Measurements from ENCODE around the gene HPRT1. TPM values are rescaled to one million over a fixed set of nuclear protein-coding genes. Genes with fewer than 3 reads are reported as not detected.

The HPRT1 gene
- total and polyA plus RNA-seq, 10 donors, result 14.9 to 46.0 (median 25.0) TPM

DNA sequence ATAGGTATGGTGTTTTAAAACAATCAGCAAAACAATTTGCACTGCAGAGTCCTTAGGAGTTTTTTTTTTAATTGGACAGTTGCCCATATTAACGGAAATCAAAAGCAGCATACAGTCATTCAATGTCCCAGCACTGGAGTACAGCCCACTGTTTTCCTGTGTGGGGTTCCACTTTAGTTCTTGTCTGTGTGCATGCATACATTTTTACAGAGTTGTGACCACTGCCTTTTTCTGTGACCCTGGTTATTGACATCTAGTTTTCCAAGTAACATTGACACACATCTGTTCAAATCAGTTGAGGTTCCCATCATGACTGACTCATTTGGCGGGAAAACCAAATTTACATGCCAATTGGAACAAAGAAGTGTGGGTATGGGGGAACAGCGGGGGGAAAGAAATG is 83.3 kb downstream of the HPRT1 start:
- no peak for DNase-seq
- Histone ChIP-seq H3K4me1 (peaks cover 0 to 43% (median 6%) of the 10 kb centered on the region in 6 donors), H3K27ac (peak overlapping the region in 1 of 8 donors; percentile 1), H3K36me3 (peaks cover 0 to 7% (median 0%) of the 10 kb centered on the region in 6 donors), H3K27me3 (replicated peaks in 1 of 7) (peaks cover 0 to 50% (median 35%) of the 10 kb centered on the region in 7 donors), H3K4me3 (no peak overlapping the region), H3K9me3 (no peaks in the 10 kb centered on the region)
- 43 to 75% (median 72%) methylated on average over 3 of the region's 3 CpGs for WGBS, 5 donors
- no peak for TF ChIP-seq POLR2AphosphoS5 (IDR thresholded peaks at IDR 0.05)
- TF ChIP-seq, protein P1, sequence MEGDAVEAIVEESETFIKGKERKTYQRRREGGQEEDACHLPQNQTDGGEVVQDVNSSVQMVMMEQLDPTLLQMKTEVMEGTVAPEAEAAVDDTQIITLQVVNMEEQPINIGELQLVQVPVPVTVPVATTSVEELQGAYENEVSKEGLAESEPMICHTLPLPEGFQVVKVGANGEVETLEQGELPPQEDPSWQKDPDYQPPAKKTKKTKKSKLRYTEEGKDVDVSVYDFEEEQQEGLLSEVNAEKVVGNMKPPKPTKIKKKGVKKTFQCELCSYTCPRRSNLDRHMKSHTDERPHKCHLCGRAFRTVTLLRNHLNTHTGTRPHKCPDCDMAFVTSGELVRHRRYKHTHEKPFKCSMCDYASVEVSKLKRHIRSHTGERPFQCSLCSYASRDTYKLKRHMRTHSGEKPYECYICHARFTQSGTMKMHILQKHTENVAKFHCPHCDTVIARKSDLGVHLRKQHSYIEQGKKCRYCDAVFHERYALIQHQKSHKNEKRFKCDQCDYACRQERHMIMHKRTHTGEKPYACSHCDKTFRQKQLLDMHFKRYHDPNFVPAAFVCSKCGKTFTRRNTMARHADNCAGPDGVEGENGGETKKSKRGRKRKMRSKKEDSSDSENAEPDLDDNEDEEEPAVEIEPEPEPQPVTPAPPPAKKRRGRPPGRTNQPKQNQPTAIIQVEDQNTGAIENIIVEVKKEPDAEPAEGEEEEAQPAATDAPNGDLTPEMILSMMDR (IDR thresholded peaks at IDR 0.05 in 8 of 11, conservative IDR thresholded peaks at IDR 0.05 in 3 of 11), result no peak
- TF ChIP-seq POLR2A (IDR thresholded peaks at IDR 0.05), result no peak
- intact Hi-C loops (cut with DNase I; ENCODE audit: low total_unique reads), result no loop called here

DNA sequence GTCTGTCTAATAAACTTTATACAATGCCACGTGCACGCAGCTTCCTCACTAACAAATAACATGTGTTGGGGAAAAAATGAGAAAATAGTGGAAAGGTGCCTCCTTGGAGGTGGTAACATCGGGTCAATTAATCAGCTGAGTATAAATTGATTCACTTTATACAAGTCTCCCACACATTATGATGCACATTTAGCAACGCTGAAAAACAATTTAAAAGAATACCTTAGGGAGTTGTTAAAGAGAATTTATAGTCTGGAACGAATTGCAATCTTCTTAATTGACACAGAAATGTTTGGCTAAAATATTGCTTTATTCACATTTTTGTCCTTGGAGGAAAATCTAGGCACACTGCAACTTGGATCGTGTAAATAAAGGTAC is 84.2 kb downstream of the HPRT1 start:
- WGBS, 5 donors, result 44 to 63% (median 60%) methylated on average over 6 of the region's 6 CpGs
- Histone ChIP-seq H3K9me3 (no peaks in the 10 kb centered on the region), H3K27ac (peak overlapping the region in 3 of 8 donors; percentile 45 to 54 (median 46)), H3K27me3 (replicated peaks in 1 of 7) (peaks cover 0 to 59% (median 38%) of the 10 kb centered on the region in 7 donors), H3K4me3 (no peak overlapping the region), H3K36me3 (peaks cover 0 to 7% (median 0%) of the 10 kb centered on the region in 6 donors), H3K4me1 (peaks cover 0 to 52% (median 6%) of the 10 kb centered on the region in 6 donors)
- TF ChIP-seq POLR2A (IDR thresholded peaks at IDR 0.05), result no peak
- TF ChIP-seq POLR2AphosphoS5 (IDR thresholded peaks at IDR 0.05), result no peak
- TF ChIP-seq, protein P1 (IDR thresholded peaks at IDR 0.05 in 8 of 11, conservative IDR thresholded peaks at IDR 0.05 in 3 of 11), result no peak
- DNase-seq, result no peak
- intact Hi-C loops (cut with DNase I; ENCODE audit: low total_unique reads), result no loop called here

DNA sequence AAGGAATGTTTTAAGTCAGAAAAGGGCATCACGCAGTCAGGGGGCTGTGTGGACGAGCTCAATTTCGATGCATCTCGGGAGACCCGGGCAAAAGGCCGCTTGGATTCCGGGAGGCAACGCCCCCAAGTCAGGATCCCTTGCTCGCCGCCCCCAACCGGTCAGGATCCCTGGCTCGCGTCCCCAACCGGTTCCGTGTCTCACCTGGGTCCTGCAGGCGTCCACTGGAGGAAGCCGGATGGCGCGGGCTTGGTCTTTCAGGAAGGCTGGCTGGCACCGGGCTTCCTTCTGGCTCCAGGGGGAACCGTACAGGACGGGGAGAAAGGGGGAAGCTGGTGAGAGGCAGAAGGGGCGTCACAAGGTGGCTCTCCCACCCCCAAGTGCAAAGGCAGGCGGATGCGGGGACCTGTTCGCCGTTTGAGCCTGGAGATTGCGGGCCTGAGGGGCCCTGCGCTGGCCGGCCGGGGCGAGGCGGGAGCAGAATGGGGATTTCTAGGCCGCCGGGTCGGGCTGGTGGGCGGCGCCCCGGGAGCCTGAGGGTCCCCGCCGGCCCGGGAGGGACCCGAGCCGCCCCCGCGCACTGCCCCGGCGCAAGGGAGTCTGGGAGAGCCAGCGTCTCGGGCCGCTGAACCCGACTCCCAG is 84.7 kb downstream of the HPRT1 start:
- Histone ChIP-seq H3K27me3 (replicated peaks in 1 of 7) (peaks cover 0 to 64% (median 42%) of the 10 kb centered on the region in 7 donors), H3K9me3 (no peaks in the 10 kb centered on the region), H3K4me1 (peaks cover 0 to 55% (median 7%) of the 10 kb centered on the region in 6 donors), H3K4me3 (peak overlapping the region in 2 of 8 donors; percentile 5 to 42), H3K36me3 (peaks cover 0 to 7% (median 0%) of the 10 kb centered on the region in 6 donors), H3K27ac (peak overlapping the region in 5 of 8 donors; percentile 26 to 54 (median 45))
- DNase-seq, result no peak
- WGBS, 5 donors, result 6 to 25% (median 14%) methylated on average over 26 to 52 of the region's 52 CpGs
- intact Hi-C loops (cut with DNase I; ENCODE audit: low total_unique reads), result no loop called here
- TF ChIP-seq POLR2A (IDR thresholded peaks at IDR 0.05) (no peak), POLR2AphosphoS5 (IDR thresholded peaks at IDR 0.05) (peak in 2 of 3 donors; percentile 31 to 46)
- TF ChIP-seq, protein P1 (IDR thresholded peaks at IDR 0.05 in 8 of 11, conservative IDR thresholded peaks at IDR 0.05 in 3 of 11), result no peak

DNA sequence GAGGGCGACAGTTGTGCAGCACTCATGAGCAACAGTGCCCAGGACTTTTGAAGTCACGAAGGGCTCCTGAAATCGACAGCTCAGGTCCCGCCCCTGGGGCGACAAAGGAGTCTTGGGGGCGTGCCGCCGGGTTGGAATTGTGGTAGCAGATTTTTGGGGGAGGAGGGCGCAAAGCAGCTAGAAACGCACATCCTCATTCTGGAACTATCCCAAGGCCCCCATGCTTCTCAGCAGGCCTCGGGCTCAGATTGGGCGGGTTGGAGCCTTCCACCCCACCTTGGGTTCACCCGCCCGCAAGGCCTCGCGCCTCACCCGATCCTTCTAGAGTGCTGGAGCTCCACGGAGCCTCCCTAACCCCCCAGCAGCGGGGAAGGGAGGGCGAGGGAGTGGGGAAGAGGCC is 85.5 kb downstream of the HPRT1 start:
- Histone ChIP-seq H3K27ac (no peak overlapping the region), H3K27me3 (replicated peaks in 1 of 7) (peaks cover 0 to 71% (median 47%) of the 10 kb centered on the region in 7 donors), H3K4me1 (peaks cover 0 to 64% (median 13%) of the 10 kb centered on the region in 6 donors), H3K36me3 (peaks cover 0 to 7% (median 0%) of the 10 kb centered on the region in 6 donors), H3K9me3 (no peaks in the 10 kb centered on the region), H3K4me3 (peak overlapping the region in 1 of 8 donors; percentile 42)
- no peak for TF ChIP-seq POLR2A (IDR thresholded peaks at IDR 0.05)
- TF ChIP-seq, protein P1 (IDR thresholded peaks at IDR 0.05 in 8 of 11, conservative IDR thresholded peaks at IDR 0.05 in 3 of 11), result no peak
- no peak for TF ChIP-seq POLR2AphosphoS5 (IDR thresholded peaks at IDR 0.05)
- intact Hi-C loops (cut with DNase I; ENCODE audit: low total_unique reads), result no loop called here
- no peak for DNase-seq
- 74 to 90% (median 81%) methylated on average over 16 to 20 of the region's 20 CpGs for WGBS, 5 donors
